ENCODE results near the gene SPAG16.

DNA sequence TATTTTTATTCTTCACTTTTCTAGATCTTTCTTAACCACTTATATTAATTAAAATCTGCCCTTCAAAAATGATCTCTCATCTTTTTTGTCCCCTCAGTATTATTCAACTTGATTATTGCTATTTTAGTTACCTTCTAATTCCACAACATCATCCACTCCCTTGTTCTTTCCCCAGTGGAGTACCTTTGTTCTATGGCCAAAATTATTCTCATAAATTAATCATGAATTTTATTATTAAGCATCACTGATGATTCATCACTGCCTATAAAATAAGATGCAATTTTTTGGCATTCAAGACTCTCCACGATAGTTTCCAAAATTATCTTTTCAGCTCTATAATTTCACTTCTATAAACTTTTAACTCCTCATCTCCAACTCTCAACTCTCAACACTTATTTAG is 505.7 kb downstream of the SPAG16 start:
- TF ChIP-seq, protein P1, sequence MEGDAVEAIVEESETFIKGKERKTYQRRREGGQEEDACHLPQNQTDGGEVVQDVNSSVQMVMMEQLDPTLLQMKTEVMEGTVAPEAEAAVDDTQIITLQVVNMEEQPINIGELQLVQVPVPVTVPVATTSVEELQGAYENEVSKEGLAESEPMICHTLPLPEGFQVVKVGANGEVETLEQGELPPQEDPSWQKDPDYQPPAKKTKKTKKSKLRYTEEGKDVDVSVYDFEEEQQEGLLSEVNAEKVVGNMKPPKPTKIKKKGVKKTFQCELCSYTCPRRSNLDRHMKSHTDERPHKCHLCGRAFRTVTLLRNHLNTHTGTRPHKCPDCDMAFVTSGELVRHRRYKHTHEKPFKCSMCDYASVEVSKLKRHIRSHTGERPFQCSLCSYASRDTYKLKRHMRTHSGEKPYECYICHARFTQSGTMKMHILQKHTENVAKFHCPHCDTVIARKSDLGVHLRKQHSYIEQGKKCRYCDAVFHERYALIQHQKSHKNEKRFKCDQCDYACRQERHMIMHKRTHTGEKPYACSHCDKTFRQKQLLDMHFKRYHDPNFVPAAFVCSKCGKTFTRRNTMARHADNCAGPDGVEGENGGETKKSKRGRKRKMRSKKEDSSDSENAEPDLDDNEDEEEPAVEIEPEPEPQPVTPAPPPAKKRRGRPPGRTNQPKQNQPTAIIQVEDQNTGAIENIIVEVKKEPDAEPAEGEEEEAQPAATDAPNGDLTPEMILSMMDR (IDR thresholded peaks at IDR 0.05) = no peak
- TF ChIP-seq POLR2A (IDR thresholded peaks at IDR 0.05) = no peak

Measured in breast epithelium (tissue), 3 donors.